H9 (cell line): ENCODE data around the gene SLAIN1. TPM values are rescaled to one million over a fixed set of nuclear protein-coding genes. Genes with fewer than 3 reads are reported as not detected.

Experiments used
- DNase-seq: peaks from one replicate; pipeline ENCODE4 v3.0.0-alpha.2; 2017
- H2AFZ ChIP-seq: one replicate; pipeline ENCODE4 v1.6.1; 2013; ENCODE audit warnings: mild to moderate bottlenecking, low read length, control low read depth, moderate library complexity
- H2AK5ac ChIP-seq: 2 replicates; pipeline ENCODE4 v1.6.1; 2013; ENCODE audit warnings: low read length, control low read depth, mixed read lengths; ENCODE audit not compliant: insufficient read length
- H2BK120ac ChIP-seq: one replicate; pipeline ENCODE4 v1.6.1; 2013; ENCODE audit warnings: low read depth, mild to moderate bottlenecking, low read length, control low read depth, inconsistent platforms; ENCODE audit not compliant: poor library complexity, severe bottlenecking
- H2BK12ac ChIP-seq: 2 replicates; pipeline ENCODE4 v1.6.1; 2013; ENCODE audit warnings: low read length, control low read depth, mixed read lengths, low read depth; ENCODE audit not compliant: insufficient read length
- H2BK15ac ChIP-seq: 2 replicates; pipeline ENCODE4 v1.6.1; 2013; ENCODE audit warnings: low read depth, low read length, control low read depth
- H2BK20ac ChIP-seq: one replicate; pipeline ENCODE4 v1.6.1; 2013; ENCODE audit warnings: low read depth, mild to moderate bottlenecking, low read length, control low read depth, inconsistent platforms; ENCODE audit not compliant: poor library complexity, severe bottlenecking
- H2BK5ac ChIP-seq: 2 replicates; pipeline ENCODE4 v1.6.1; 2013; ENCODE audit warnings: low read length, control low read depth, mixed read lengths; ENCODE audit not compliant: insufficient read length
- H3K14ac ChIP-seq: 2 replicates; pipeline ENCODE4 v1.6.1; 2013; ENCODE audit warnings: low read length, control low read depth; ENCODE audit not compliant: insufficient read depth
- H3K18ac ChIP-seq: 2 replicates; pipeline ENCODE4 v1.6.1; 2013; ENCODE audit warnings: low read depth, mild to moderate bottlenecking, mixed read lengths, low read length, control low read depth; ENCODE audit not compliant: insufficient read length
- H3K23ac ChIP-seq: 2 replicates; pipeline ENCODE4 v1.6.1; 2013; ENCODE audit warnings: low read length, control low read depth, mixed read lengths, low read depth; ENCODE audit not compliant: insufficient read length
- H3K23me2 ChIP-seq: 2 replicates; pipeline ENCODE4 v1.6.1; 2013; ENCODE audit warnings: low read depth, mild to moderate bottlenecking, mixed read lengths, low read length, control low read depth; ENCODE audit not compliant: insufficient read length, poor library complexity, severe bottlenecking
- H3K27ac ChIP-seq: 2 replicates; pipeline ENCODE4 v1.5.1; 2013; ENCODE audit warnings: low read length, control low read depth, mixed read lengths, low read depth; ENCODE audit not compliant: insufficient read length
- H3K27me3 ChIP-seq: 2 replicates; pipeline ENCODE4 v1.6.1; 2013; ENCODE audit warnings: low read length, control low read depth, inconsistent platforms; ENCODE audit not compliant: insufficient read depth
- H3K4ac ChIP-seq: 2 replicates; pipeline ENCODE4 v1.6.1; 2013; ENCODE audit warnings: low read depth, mild to moderate bottlenecking, control low read depth, inconsistent platforms, low read length, moderate library complexity
- H3K4me1 ChIP-seq: 2 replicates; pipeline ENCODE4 v1.6.1; 2013; ENCODE audit warnings: low read length, control low read depth, inconsistent platforms; ENCODE audit not compliant: insufficient read depth
- H3K4me2 ChIP-seq: 2 replicates; pipeline ENCODE4 v1.6.1; 2013; ENCODE audit warnings: low read length, control low read depth, mixed read lengths; ENCODE audit not compliant: insufficient read length, insufficient read depth
- H3K56ac ChIP-seq: 2 replicates; pipeline ENCODE4 v1.6.1; 2013; ENCODE audit warnings: low read depth, mild to moderate bottlenecking, mixed read lengths, low read length, control low read depth; ENCODE audit not compliant: insufficient read length
- H3K79me1 ChIP-seq: 2 replicates; pipeline ENCODE4 v1.6.1; 2013; ENCODE audit warnings: low read depth, mild to moderate bottlenecking, moderate library complexity, low read length, control low read depth, inconsistent platforms; ENCODE audit not compliant: insufficient read depth, poor library complexity, severe bottlenecking
- H3K79me2 ChIP-seq: 2 replicates; pipeline ENCODE4 v1.6.1; 2013; ENCODE audit warnings: low read length, control low read depth, inconsistent platforms; ENCODE audit not compliant: insufficient read depth
- H3K9ac ChIP-seq: 2 replicates; pipeline ENCODE4 v1.6.1; 2013; ENCODE audit warnings: low read length, control low read depth, mixed read lengths; ENCODE audit not compliant: insufficient read length; ENCODE audit errors: extremely low read depth
- H3K9me3 ChIP-seq: one replicate; pipeline ENCODE4 v1.6.1; 2013; ENCODE audit warnings: low read depth, low read length, inconsistent platforms; ENCODE audit not compliant: control insufficient read depth
- H3T11ph ChIP-seq: one replicate; pipeline ENCODE4 v1.6.1; 2013; ENCODE audit warnings: mild to moderate bottlenecking, low read length, control low read depth, inconsistent platforms
- H4K20me1 ChIP-seq: one replicate; pipeline ENCODE4 v1.6.1; 2013; ENCODE audit not compliant: control insufficient read depth, insufficient read length, insufficient read depth
- H4K5ac ChIP-seq: 2 replicates; pipeline ENCODE4 v1.6.1; 2013; ENCODE audit warnings: low read depth, mild to moderate bottlenecking, mixed read lengths, low read length, control low read depth; ENCODE audit not compliant: insufficient read length
- H4K8ac ChIP-seq: replicated peaks from 2 replicates; pipeline ENCODE4 v1.6.1; 2013; ENCODE audit warnings: low read length, control low read depth, mixed read lengths, low read depth; ENCODE audit not compliant: insufficient read length
- H4K91ac ChIP-seq: 2 replicates; pipeline ENCODE4 v1.6.1; 2013; ENCODE audit warnings: low read depth, mild to moderate bottlenecking, moderate library complexity, mixed read lengths, low read length, control low read depth; ENCODE audit not compliant: insufficient read length
- H3K27ac Mint-ChIP-seq, 3 experiments: 2 replicates in 2 of 3; 3 replicates in 1 of 3; pipeline ENCODE4 v1.8.0; 2020 to 2021; ENCODE audit warnings: mixed read lengths in 3 of 3, mild to moderate bottlenecking in 1 of 3, moderate library complexity in 1 of 3
- H3K27me3 Mint-ChIP-seq: 2 replicates; pipeline ENCODE4 v1.8.0; 2021; ENCODE audit warnings: low read depth, mild to moderate bottlenecking, moderate library complexity, mixed read lengths
- H3K36me3 Mint-ChIP-seq, 3 experiments: 2 replicates in 2 of 3; 3 replicates in 1 of 3; pipeline ENCODE4 v1.8.0; 2020 to 2021; ENCODE audit warnings: low read depth in 3 of 3, mixed read lengths in 3 of 3; ENCODE audit not compliant: insufficient read depth in 1 of 3
- H3K4me1 Mint-ChIP-seq, 2 experiments: 2 replicates each; pipeline ENCODE4 v1.8.0; 2020; ENCODE audit warnings: mixed read lengths in 2 of 2
- H3K4me3 Mint-ChIP-seq, 2 experiments: 2 replicates in 1 of 2; 3 replicates in 1 of 2; pipeline ENCODE4 v1.8.0; 2020 to 2021; ENCODE audit warnings: mild to moderate bottlenecking in 2 of 2, mixed read lengths in 2 of 2, moderate library complexity in 1 of 2
- H3K9me3 Mint-ChIP-seq, 2 experiments: 2 replicates in 1 of 2; 3 replicates in 1 of 2; pipeline ENCODE4 v1.8.0; 2020; ENCODE audit warnings: mild to moderate bottlenecking in 2 of 2, mixed read lengths in 2 of 2, moderate library complexity in 1 of 2
- CTCF ChIP-seq: fragments of 200-600 bp; sonication (generic); conservative IDR thresholded peaks from 3 replicates; pipeline ENCODE4 v1.8.0; 2021; ENCODE audit warnings: antibody characterized with exemption, mild to moderate bottlenecking
- WGBS: extraction: QIAGEN DNeasy Blood & Tissue Kit; methylation state at CpG from one replicate; pipeline ENCODE4 v1.1.7; 2013; ENCODE audit warnings: missing lambda C conversion rate, low lambda C conversion rate, mixed read lengths; ENCODE audit not compliant: insufficient read length; ENCODE audit errors: extremely low coverage; 5-methylcytosine and 5-hydroxymethylcytosine counted together
- total RNA-seq: library from RNA; stranded (reverse); gene quantifications from 2 replicates; pipeline ENCODE4 v1.2.1, GENCODE V29; 2021

The SLAIN1 gene
- total RNA-seq, 1 experiment from 2014 or later: 23.2 TPM

DNA sequence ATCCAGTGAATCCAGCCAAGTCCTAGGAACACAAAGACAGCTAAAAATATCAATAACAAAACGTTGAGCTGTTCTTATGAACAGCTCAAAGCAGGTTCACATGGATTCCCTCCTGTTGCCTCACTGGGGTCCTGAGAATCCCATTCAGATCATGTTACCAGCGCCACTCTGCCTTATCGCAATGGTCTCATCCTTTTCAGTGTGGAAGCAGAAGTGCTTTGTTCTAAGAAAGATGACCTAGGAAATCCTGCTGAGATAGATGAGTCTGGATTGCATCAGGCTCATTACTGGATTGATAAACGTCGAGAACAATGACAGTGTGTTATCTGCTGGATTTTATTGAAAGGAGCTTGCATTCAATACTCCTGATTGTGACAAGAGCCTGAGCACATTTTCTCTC is 87.0 kb downstream of the SLAIN1 start:
- Histone ChIP-seq H3K4me1 (peaks cover 7% of the 10 kb centered on the region), H2BK20ac (no peak overlapping the region), H2BK5ac (no peak overlapping the region), H4K8ac (no peak overlapping the region), H3K79me2 (no peaks in the 10 kb centered on the region), H2BK12ac (no peak overlapping the region), H3T11ph (no peak overlapping the region), H3K14ac (no peak overlapping the region), H3K56ac (no peak overlapping the region), H3K23me2 (no peaks in the 10 kb centered on the region), H3K4ac (no peak overlapping the region), H3K4me2 (no peak overlapping the region), H4K5ac (no peak overlapping the region), H3K23ac (no peak overlapping the region), H3K27me3 (no peaks in the 10 kb centered on the region), H2AFZ (no peak overlapping the region), H2BK15ac (no peak overlapping the region), H2AK5ac (no peak overlapping the region), H4K91ac (no peak overlapping the region), H2BK120ac (no peak overlapping the region), H3K9me3 (no peaks in the 10 kb centered on the region), H3K18ac (no peak overlapping the region), H3K79me1 (no peaks in the 10 kb centered on the region), H4K20me1 (no peaks in the 10 kb centered on the region), H3K9ac (no peak overlapping the region), H3K27ac (no peak overlapping the region)
- no peak for DNase-seq
- no CpG with 5 or more reads among the region's 5 CpGs for WGBS
- H3K27me3 Mint-ChIP-seq: peaks cover 9% of the 10 kb centered on the region; the same call in 1 of the 2 replicates
- peaks cover 9 to 20% (median 15%) of the 10 kb centered on the region in 3 experiments for H3K36me3 Mint-ChIP-seq
- no peak overlapping the region for H3K27ac Mint-ChIP-seq
- H3K4me1 Mint-ChIP-seq: peaks cover 13 to 21% of the 10 kb centered on the region in 2 experiments
- no peak for TF ChIP-seq CTCF
- no peak overlapping the region for H3K4me3 Mint-ChIP-seq
- H3K9me3 Mint-ChIP-seq: peaks cover 4 to 6% of the 10 kb centered on the region in 2 experiments; a peak in 4 of 5 replicates
